GM12878 (cell line): ENCODE measurements around the gene CCDC88C. TPM values are rescaled to one million over a fixed set of nuclear protein-coding genes. Genes with fewer than 3 reads are reported as not detected.

Experiments
- ATAC-seq: fragments of 200-7000 bp; cut with Tn5 transposase; 3 replicates; pipeline ENCODE4 v1.9.1; 2020; ENCODE audit warnings: mild to moderate bottlenecking, moderate library complexity
- BruUV-seq: library from RNA; stranded (reverse); fragments of 400-500 nt; replicated peaks from 2 replicates; lab custom pipeline; 2021; lab: Mats Ljungman, UMichigan
- CTCF ChIA-PET: fragments of 300-600 bp; sonication (Branson Sonifier 250); formaldehyde crosslinking; extraction: SDS; loops from one replicate; lab custom pipeline; 2021; ENCODE audit warnings: inconsistent platforms; lab: Yijun Ruan, JAX
- POLR2A ChIA-PET: fragments of 350-600 bp; formaldehyde crosslinking; extraction: SDS; loops from one replicate; lab custom pipeline; 2021; ENCODE audit warnings: inconsistent platforms; lab: Charles Lee
- RAD21 ChIA-PET: fragments of 300-600 bp; sonication (Branson Sonifier 250); formaldehyde crosslinking; loops from one replicate; lab custom pipeline; 2023; ENCODE audit warnings: antibody characterized with exemption; ENCODE audit not compliant: unreplicated experiment; lab: Charles Lee
- SMC1A ChIA-PET: fragments of 300-600 bp; sonication (Branson Sonifier 250); formaldehyde crosslinking; loops from one replicate; lab custom pipeline; 2023; ENCODE audit not compliant: unreplicated experiment, uncharacterized antibody; lab: Charles Lee
- DNase-seq: peaks from one replicate; pipeline ENCODE4 v3.0.0-alpha.2; 2011; ENCODE audit warnings: low read depth, low spot score
- FAIRE-seq: peaks from 3 replicates; lab custom pipeline; 2011; peaks lifted over from hg19 to GRCh38; lab: Jason Lieb, UNC
- H2AFZ ChIP-seq: 2 replicates; pipeline ENCODE4 v1.6.0; 2011; ENCODE audit warnings: low read depth, low read length, control low read depth; ENCODE audit not compliant: control insufficient read depth
- H3K27ac ChIP-seq: 2 replicates; pipeline ENCODE4 v1.5.1; 2011; ENCODE audit warnings: control low read depth; ENCODE audit not compliant: control insufficient read depth, insufficient read depth
- H3K27me3 ChIP-seq, 2 experiments: replicated peaks in 1 of 2; 2 replicates each; pipeline versions ENCODE4 v1.6.0 to v1.6.1; 2011; ENCODE audit warnings: low read length in 1 of 2; ENCODE audit not compliant: control insufficient read depth in 2 of 2, insufficient read depth in 2 of 2
- H3K36me3 ChIP-seq, 2 experiments: 2 replicates each; pipeline ENCODE4 v1.5.1; 2011; ENCODE audit warnings: low read length in 1 of 2; ENCODE audit not compliant: control insufficient read depth in 2 of 2, insufficient read depth in 2 of 2
- H3K4me1 ChIP-seq: 2 replicates; pipeline ENCODE4 v1.6.1; 2011; ENCODE audit warnings: mild to moderate bottlenecking, low read length, moderate library complexity, mixed read lengths; ENCODE audit not compliant: control insufficient read depth, insufficient read depth
- H3K4me2 ChIP-seq: 2 replicates; pipeline ENCODE4 v1.6.0; 2011; ENCODE audit warnings: control low read depth; ENCODE audit not compliant: control insufficient read depth, insufficient read depth
- H3K4me3 ChIP-seq: fragments of 200-600 bp; sonication (generic); 2 replicates; pipeline ENCODE4 v1.5.1; 2016
- H3K79me2 ChIP-seq: 2 replicates; pipeline ENCODE4 v1.6.0; 2011; ENCODE audit warnings: low read length; ENCODE audit not compliant: control insufficient read depth, insufficient read depth
- H3K9ac ChIP-seq: 2 replicates; pipeline ENCODE4 v1.8.0; 2011; ENCODE audit warnings: low read length, control low read depth, mixed read lengths; ENCODE audit not compliant: control insufficient read depth, insufficient read depth
- H3K9me3 ChIP-seq: replicated peaks from 3 replicates; pipeline ENCODE4 v1.5.1; 2011; ENCODE audit warnings: mild to moderate bottlenecking, low read length; ENCODE audit not compliant: control insufficient read depth, insufficient read depth
- H4K20me1 ChIP-seq: 2 replicates; pipeline ENCODE4 v1.6.0; 2011; ENCODE audit not compliant: control insufficient read depth, insufficient read depth
- CBX3 ChIP-seq: fragments of 200-600 bp; sonication (generic); IDR thresholded peaks from 2 replicates; pipeline ENCODE4 v1.6.1; 2016; ENCODE audit warnings: low read depth, borderline replicate concordance
- CEBPB ChIP-seq, 2 experiments: fragments of 150-350 bp in 1 of 2; IDR thresholded peaks; 2 replicates each; pipeline ENCODE4 v1.6.1; 2012 to 2014; ENCODE audit warnings: low read depth in 2 of 2, low read length in 2 of 2, borderline replicate concordance in 1 of 2, inconsistent platforms in 1 of 2
- FOXK2 ChIP-seq: fragments of 450-650 bp; IDR thresholded peaks from 2 replicates; pipeline ENCODE4 v1.6.1; 2017; ENCODE audit warnings: mild to moderate bottlenecking, moderate library complexity
- HSF1 ChIP-seq: fragments of 150-350 bp; IDR thresholded peaks from 2 replicates; pipeline ENCODE4 v1.6.1; 2014; ENCODE audit warnings: mild to moderate bottlenecking, low read depth, low read length
- MEF2A ChIP-seq: IDR thresholded peaks from 2 replicates; pipeline ENCODE4 v1.6.1; 2011; ENCODE audit warnings: low read depth, mild to moderate bottlenecking, low read length, moderate library complexity; ENCODE audit not compliant: insufficient read depth
- RUNX3 ChIP-seq: IDR thresholded peaks from 2 replicates; pipeline ENCODE4 v1.6.1; 2012; ENCODE audit warnings: low read length, inconsistent platforms
- WRNIP1 ChIP-seq: IDR thresholded peaks from 2 replicates; pipeline ENCODE4 v1.6.1; 2011; ENCODE audit warnings: low read depth, low read length, improper control_type of control experiment, borderline replicate concordance
- ZNF274 ChIP-seq: IDR thresholded peaks from one replicate; pipeline ENCODE4 v1.8.0; 2011; ENCODE audit not compliant: insufficient read length, insufficient read depth
- WGBS: methylation state at CpG from one replicate; pipeline ENCODE4 v1.1.6; 2016; ENCODE audit warnings: low lambda C conversion rate; ENCODE audit not compliant: insufficient replicate concordance, insufficient coverage; ENCODE audit errors: missing lambda C conversion rate; 5-methylcytosine and 5-hydroxymethylcytosine counted together
- in situ Hi-C: fragments of 300-500 bp; cut with MboI; formaldehyde crosslinking; loops from 9 replicates; pipeline ENCODE4 v1.14.3; 2018; ENCODE audit warnings: mixed read lengths
- intact Hi-C: fragments of 100-400 bp; cut with micrococcal nuclease; formaldehyde crosslinking; loops from one replicate; pipeline ENCODE4 v1.14.2; 2022; ENCODE audit not compliant: unreplicated experiment
- polyA plus RNA-seq, 11 experiments: library from polyadenylated mRNA; depleted of rRNA in 4 of 11; unstranded in 6 of 11; stranded (reverse) in 5 of 11; fragments of >200 nt; fragmentation: Nextera tagmentation in 4 of 11; fragmentation: Illumina TruSeq in 1 of 11; extraction: Ambion mirVana in 4 of 11; extraction: Trizol in 1 of 11; gene quantifications; 1 replicate in 1 of 11; 2 replicates in 10 of 11; pipeline versions ENCODE4 v1.2.1 to v1.2.3, GENCODE V29; 2011 to 2016; ENCODE audit warnings: inconsistent platforms in 2 of 11, missing spikeins in 2 of 11, low read depth in 1 of 11
- total RNA-seq, 4 experiments: library from RNA; depleted of rRNA in 3 of 4; stranded (reverse); fragments of >200 nt in 3 of 4; fragmentation: Illumina TruSeq in 1 of 4; extraction: Trizol in 1 of 4; gene quantifications; 2 replicates each; pipeline versions ENCODE4 v1.2.1 to v1.2.3, GENCODE V29; 2013 to 2021
- TF ChIP-seq, protein P1 (sequence below): fragments of 450-650 bp; formaldehyde crosslinking; IDR thresholded peaks from 2 replicates; pipeline ENCODE4 v1.4.0; 2020; ENCODE audit warnings: mild to moderate bottlenecking, moderate library complexity
- TF ChIP-seq, protein P2 (sequence below): fragments of 450-650 bp; conservative IDR thresholded peaks from 2 replicates; pipeline ENCODE4 v1.6.1; 2017; ENCODE audit warnings: mild to moderate bottlenecking, moderate library complexity

The CCDC88C gene
- total and polyA plus RNA-seq, 10 of the 15 experiments (the other 5 are each of a cell fraction or from before 2014, with no cell fraction given) = 4.0 to 79.6 (median 36.6) TPM

- no peak overlapping the region; the same call in 1 of the 2 replicates for H3K4me2 ChIP-seq
- FAIRE-seq (no peak), ATAC-seq (no peak), DNase-seq (no peak)
- peak overlapping the region; percentile 99 for H3K27ac ChIP-seq
- in situ Hi-C loops = no loop called here
- ChIA-PET POLR2A (interaction anchor here (0.5 to 7.6 kb wide), 7 partner anchors 8 to 128 kb away, joined by 3 to 37 read pairs (median 3); no protein-coding TSS in a partner anchor), CTCF (interaction anchor here (1.0 to 6.0 kb wide), 5 partner anchors 13 to 39 kb away, joined by 3 to 48 read pairs (median 19); no protein-coding TSS in a partner anchor), RAD21 (interaction anchor here (0.9 to 9.2 kb wide), 10 partner anchors 9 to 147 kb away, joined by 3 to 104 read pairs (median 16); partner anchors contain the start of gene CCDC88C), SMC1A (interaction anchor here (2.5 to 22.7 kb wide), 6 partner anchors 10 to 52 kb away, joined by 12 to 349 read pairs (median 56); partner anchors contain the start of gene CCDC88C)
- no peak overlapping the region for H3K4me3 ChIP-seq
- H4K20me1 ChIP-seq = no peaks in the 10 kb centered on the region
- BruUV-seq = no TSS peak
- H2AFZ ChIP-seq = no peak overlapping the region
- peaks cover 94% of the 10 kb centered on the region for H3K4me1 ChIP-seq
- H3K36me3 ChIP-seq = peaks cover 6 to 36% of the 10 kb centered on the region in 2 experiments; a peak in 3 of 4 replicates
- 86% methylated on average over 25 of the region's 25 CpGs for WGBS
- intact Hi-C loops = no loop called here
- H3K9ac ChIP-seq = no peak overlapping the region
- no peaks in the 10 kb centered on the region for H3K9me3 ChIP-seq
- H3K79me2 ChIP-seq = peaks cover 96% of the 10 kb centered on the region
- no peaks in the 10 kb centered on the region for H3K27me3 ChIP-seq
- TF ChIP-seq MEF2A (no peak), WRNIP1 (no peak), HSF1 (no peak), FOXK2 (no peak), CEBPB (IDR thresholded peaks at IDR 0.05; ENCODE audit: borderline replicate concordance in 1 of 2, low read depth in 2 of 2, low read length in 2 of 2) (no peak), ZNF274 (no peak), CBX3 (no peak), RUNX3 (no peak)
- TF ChIP-seq, protein P1, sequence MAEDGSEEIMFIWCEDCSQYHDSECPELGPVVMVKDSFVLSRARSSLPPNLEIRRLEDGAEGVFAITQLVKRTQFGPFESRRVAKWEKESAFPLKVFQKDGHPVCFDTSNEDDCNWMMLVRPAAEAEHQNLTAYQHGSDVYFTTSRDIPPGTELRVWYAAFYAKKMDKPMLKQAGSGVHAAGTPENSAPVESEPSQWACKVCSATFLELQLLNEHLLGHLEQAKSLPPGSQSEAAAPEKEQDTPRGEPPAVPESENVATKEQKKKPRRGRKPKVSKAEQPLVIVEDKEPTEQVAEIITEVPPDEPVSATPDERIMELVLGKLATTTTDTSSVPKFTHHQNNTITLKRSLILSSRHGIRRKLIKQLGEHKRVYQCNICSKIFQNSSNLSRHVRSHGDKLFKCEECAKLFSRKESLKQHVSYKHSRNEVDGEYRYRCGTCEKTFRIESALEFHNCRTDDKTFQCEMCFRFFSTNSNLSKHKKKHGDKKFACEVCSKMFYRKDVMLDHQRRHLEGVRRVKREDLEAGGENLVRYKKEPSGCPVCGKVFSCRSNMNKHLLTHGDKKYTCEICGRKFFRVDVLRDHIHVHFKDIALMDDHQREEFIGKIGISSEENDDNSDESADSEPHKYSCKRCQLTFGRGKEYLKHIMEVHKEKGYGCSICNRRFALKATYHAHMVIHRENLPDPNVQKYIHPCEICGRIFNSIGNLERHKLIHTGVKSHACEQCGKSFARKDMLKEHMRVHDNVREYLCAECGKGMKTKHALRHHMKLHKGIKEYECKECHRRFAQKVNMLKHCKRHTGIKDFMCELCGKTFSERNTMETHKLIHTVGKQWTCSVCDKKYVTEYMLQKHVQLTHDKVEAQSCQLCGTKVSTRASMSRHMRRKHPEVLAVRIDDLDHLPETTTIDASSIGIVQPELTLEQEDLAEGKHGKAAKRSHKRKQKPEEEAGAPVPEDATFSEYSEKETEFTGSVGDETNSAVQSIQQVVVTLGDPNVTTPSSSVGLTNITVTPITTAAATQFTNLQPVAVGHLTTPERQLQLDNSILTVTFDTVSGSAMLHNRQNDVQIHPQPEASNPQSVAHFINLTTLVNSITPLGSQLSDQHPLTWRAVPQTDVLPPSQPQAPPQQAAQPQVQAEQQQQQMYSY (CRISPR knock-in tag) = no peak
- TF ChIP-seq, protein P2, sequence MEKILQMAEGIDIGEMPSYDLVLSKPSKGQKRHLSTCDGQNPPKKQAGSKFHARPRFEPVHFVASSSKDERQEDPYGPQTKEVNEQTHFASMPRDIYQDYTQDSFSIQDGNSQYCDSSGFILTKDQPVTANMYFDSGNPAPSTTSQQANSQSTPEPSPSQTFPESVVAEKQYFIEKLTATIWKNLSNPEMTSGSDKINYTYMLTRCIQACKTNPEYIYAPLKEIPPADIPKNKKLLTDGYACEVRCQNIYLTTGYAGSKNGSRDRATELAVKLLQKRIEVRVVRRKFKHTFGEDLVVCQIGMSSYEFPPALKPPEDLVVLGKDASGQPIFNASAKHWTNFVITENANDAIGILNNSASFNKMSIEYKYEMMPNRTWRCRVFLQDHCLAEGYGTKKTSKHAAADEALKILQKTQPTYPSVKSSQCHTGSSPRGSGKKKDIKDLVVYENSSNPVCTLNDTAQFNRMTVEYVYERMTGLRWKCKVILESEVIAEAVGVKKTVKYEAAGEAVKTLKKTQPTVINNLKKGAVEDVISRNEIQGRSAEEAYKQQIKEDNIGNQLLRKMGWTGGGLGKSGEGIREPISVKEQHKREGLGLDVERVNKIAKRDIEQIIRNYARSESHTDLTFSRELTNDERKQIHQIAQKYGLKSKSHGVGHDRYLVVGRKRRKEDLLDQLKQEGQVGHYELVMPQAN = no peak
Measured at GRCh38 chr14:91375720-91376452, 41.7 kb downstream of the CCDC88C start.
